HG02870 (cell line): ENCODE measurements around the gene HSPA1L.
"Not testable (repeated sequence)": the region's sequence is repeated elsewhere in the genome, so short reads cannot be mapped to it uniquely, and the experiment has no call there.

Experiments
- ATAC-seq: cut with Tn5 transposase; IDR thresholded peaks from one replicate; pipeline ENCODE4 v1.9.1; 2021; ENCODE audit warnings: mild to moderate bottlenecking, moderate library complexity; ENCODE audit not compliant: unreplicated experiment

Gene HSPA1L

GRCh38 chr6:31837369-31838113 is 22.5 kb upstream of the HSPA1L start:
- ATAC-seq = no peak

GRCh38 chr6:31836474-31837368 is 21.6 kb upstream of the HSPA1L start:
- ATAC-seq = no peak

- ATAC-seq = no peak
Observed at GRCh38 chr6:31836047-31836473, 21.0 kb upstream of the HSPA1L start.

GRCh38 chr6:31834367-31835250 is 19.5 kb upstream of the HSPA1L start:
- ATAC-seq = no peak

GRCh38 chr6:31831350-31832215 is 16.5 kb upstream of the HSPA1L start:
- no peak for ATAC-seq

GRCh38 chr6:31830886-31831335 is 15.8 kb upstream of the HSPA1L start:
- no peak for ATAC-seq

GRCh38 chr6:31829633-31830283 is 14.7 kb upstream of the HSPA1L start:
- ATAC-seq = no peak

- peak; percentile 57 for ATAC-seq
Observed at GRCh38 chr6:31827286-31828079, 12.4 kb upstream of the HSPA1L start, which contains the start of gene HSPA1B. Gene HSPA1B, plus strand, starts transcription at chr6:31827738. Its CDS starts 213 bp downstream, at chr6:31827951.

GRCh38 chr6:31826793-31827285 is 11.8 kb upstream of the HSPA1L start:
- no peak for ATAC-seq

- no peak for ATAC-seq
Observed at GRCh38 chr6:31825553-31825952, 10.5 kb upstream of the HSPA1L start.

GRCh38 chr6:31823592-31824196 is 8.6 kb upstream of the HSPA1L start:
- ATAC-seq = not testable (repeated sequence)

GRCh38 chr6:31822036-31822821 is 7.1 kb upstream of the HSPA1L start:
- ATAC-seq = no peak

GRCh38 chr6:31821301-31822035 is 6.4 kb upstream of the HSPA1L start:
- no peak for ATAC-seq

- ATAC-seq = not testable (repeated sequence)
Observed at GRCh38 chr6:31820399-31820798, 5.3 kb upstream of the HSPA1L start.

- no peak for ATAC-seq
Observed at GRCh38 chr6:31819871-31820299, 4.8 kb upstream of the HSPA1L start.

- ATAC-seq = not testable (repeated sequence)
Observed at GRCh38 chr6:31817929-31818511, 2.9 kb upstream of the HSPA1L start.
